Stimulated activated CD4-positive, alpha-beta T cell treated with anti-CD3 and anti-CD28 coated beads, Interleukin-2, amount 100 ng/mL, for 48 hours (primary cell): Measurements from ENCODE around the gene ESR1.
"Not testable (repeated sequence)": the region's sequence is repeated elsewhere in the genome, so short reads cannot be mapped to it uniquely, and the experiment has no call there.

Experiments used
- DNase-seq, 2 donors: peaks; one replicate each; pipeline ENCODE4 v3.0.0-alpha.2; 2020

Gene ESR1

DNA sequence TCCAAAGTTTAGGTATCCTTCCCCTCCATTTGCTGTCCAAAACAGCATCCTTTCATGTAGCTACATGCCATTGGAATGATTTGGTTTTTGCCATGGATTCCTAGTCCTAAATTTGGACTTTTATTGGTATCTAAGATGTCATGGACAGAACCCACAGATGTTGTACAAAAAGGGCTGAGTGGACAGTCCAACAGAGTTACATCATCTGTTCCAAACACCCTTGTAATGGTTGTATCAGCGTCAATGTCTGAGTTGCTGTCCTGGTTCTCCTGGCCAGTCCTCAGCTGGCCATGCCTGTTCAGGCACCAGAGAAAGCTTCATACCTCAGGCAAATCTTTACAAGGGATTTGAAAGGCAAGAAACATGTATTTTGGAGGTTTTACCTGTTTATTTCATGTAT is 191.3 kb downstream of the ESR1 start:
- no peak for DNase-seq

DNA sequence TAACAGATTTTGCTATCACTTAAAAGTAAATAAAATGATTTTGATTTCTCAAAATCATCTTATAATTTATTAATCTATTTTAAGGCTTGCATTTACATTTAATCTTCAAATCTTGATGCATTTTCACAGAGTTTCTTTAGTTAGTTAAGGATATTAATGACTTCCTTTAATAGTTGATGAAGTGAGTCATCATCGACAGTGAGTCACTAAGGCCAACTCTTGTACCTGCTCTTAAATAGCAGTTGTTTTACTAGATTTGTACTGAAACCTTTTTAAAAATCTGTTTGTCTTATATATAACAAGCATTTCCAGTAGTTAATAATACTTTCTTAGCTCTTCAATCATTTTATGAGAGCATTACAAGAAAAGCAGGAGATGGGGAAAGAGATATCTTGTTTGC is 191.7 kb downstream of the ESR1 start:
- DNase-seq, result no peak

DNA sequence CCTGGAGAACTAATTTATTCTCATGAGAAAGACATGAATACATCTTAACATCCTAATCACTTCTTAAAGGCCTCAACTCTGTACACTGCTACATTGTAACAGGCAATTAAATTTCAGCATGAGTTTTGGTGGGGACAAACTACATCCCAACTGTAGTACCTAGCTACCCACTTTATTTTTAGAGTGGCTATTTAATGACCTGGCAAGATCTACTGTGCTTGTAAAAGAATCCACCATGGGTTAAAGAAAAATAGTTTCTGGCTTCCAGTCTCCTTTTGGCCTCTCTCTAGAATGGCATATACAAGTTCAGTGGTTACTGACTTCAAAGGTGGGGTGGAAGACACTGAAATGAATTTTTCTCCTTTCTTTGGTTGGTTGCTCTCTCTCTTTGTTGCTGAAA is 193.9 kb downstream of the ESR1 start:
- DNase-seq, result no peak

DNA sequence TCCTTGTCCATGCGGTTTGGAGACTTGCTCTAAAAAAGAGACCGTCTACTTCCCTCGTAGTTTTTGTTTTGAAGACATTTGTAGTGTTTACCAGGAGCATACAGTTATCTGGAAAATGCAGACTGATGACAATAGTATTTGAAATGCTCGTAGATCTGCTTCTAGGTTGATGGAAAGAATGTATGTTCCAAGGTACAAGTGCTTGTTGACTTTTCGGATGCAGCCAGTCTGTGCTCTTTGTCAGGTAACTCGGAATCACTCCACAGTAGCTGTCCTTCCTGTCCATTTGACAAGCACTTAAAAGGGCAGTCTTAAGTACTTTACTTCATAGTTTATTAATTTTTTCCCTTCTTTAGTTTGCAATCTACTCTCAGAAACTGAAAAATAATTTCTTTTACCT is 194.8 kb downstream of the ESR1 start:
- DNase-seq, result no peak

DNA sequence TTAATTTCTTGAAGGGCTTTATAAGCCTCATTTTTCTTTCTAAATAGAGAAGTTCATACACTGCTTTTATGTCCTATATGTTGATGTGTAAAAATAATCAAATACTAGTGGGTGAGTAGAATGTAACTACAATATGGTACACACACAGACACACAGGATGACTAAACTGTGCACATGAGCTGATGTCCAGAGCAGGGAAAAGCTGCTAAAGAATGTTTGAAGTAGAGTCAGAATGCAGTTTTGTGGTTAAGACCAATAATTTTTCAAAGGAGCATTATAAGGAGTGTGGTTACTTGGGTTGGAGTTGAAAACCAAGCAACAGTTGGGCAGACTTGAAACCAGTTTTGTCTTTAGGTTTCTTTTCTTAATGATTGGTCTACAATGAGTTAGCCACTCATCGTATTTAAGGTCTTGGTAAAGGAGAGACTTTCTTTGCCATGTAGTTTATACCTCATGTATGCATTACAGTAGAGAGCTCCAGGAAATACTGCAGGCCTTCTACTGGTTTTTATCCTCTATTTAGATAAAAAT is 196.6 kb downstream of the ESR1 start:
- DNase-seq, result no peak

DNA sequence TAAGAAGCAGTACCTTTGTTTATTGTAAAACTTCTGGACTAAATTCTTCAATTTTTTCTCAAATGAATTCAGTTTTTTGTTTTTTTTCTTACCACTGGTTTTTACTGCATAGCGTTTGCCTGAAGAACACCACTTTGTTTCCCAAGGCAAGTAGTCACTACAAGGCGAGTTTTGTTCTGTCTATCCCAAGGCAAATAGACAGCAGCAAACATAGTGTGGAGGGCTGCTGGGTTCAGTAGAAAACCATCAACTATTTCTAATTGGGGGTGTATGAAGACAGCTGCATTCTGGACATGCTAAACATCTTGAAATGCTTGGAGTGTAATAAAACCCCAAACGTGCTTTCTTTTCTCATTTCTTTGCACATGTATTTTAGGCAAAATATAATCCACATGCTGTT is 197.4 kb downstream of the ESR1 start:
- DNase-seq, result no peak

DNA sequence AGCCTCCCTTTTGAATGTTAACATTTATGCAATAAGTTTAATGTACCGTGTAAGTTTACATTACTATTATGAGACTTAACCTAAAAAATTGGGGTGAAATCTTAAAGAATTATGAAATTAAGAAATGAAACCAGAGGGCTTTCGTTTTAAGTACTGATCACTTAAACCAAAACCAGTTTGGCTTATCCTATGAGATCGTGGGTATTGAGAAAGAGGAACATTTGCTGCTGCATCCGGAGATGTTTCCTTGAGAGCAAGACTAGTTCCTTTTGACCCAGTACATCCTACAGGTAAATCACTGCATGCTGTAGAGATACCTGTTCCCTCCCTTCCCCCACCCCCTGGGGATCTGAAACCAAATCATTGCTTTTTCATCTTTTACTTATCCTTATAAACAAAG is 201.3 kb downstream of the ESR1 start:
- DNase-seq, result no peak

DNA sequence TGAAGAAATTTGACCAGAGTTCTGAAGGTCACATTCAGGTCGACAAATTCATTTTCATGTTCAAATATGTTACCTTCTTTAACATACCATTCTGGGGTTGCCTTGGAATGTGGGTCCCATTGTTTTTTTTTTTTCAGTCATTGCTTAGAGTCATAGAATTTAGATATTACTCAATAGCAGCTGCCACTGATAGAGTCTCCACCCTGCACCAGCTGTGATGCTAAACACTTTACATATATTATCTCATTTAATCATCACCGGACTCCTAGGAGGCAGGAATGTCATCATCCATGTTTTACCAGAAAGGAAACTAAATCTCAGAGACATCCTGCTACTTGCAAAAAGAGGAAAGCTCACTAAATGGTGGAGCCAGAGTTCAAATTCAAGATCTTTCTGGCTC is 204.7 kb downstream of the ESR1 start:
- no peak for DNase-seq

DNA sequence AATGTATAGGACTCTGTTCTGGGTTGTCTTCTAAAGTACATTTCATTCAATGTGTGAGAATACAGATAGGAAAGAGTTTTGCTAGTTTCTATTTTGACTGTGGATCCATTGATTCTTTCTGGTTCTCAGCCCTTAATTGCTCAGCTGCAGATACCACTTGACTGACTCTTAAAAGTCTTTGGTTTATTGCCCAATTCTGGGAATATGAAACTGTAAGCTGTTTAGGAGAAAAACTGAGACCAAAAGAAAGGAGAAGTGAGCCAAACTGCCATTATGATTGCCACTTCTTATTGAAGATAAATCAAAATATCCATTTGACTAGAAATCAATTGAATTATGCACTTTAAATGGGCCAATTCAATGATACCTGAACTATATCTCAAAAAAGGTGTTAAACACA is 211.4 kb downstream of the ESR1 start:
- DNase-seq, result no peak

DNA sequence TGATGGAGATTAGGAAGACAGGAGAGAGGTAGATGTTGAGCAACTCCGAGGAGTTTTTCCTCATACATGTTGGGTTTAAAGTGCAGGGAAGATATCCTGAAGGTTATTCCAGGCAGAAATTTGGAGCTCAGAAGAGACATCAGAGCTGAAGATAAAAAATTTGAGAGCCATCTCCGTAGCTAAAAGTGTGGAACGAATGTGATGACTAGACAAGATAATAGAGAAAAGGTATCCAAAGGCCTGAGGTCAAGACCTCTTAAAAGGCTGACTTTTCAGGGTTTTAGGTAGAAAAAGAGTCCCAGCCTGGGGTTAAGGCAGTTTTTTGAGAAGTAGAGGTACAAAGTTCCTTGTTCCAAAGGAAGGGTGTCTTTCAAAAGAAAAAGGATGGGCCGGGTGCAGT is 214.8 kb downstream of the ESR1 start:
- DNase-seq, result no peak

DNA sequence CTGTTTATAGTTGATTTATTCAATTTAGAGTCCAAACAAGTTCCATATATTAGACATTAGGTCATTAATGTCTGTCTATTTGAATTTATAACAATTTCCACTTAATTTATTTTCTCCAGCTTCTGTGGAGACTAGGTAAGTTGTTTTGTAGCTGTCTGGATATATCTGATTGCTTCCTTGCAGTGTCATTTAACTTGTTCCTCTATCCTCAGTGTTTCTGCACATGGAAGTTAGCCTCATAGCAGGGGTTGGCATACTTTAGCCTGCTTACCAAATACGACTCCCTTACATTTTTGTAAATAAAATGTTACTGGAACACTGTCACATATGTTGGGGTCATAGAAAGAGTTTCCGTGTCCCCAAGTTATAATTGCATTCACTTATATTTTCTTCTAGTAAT is 216.1 kb downstream of the ESR1 start:
- no peak for DNase-seq

DNA sequence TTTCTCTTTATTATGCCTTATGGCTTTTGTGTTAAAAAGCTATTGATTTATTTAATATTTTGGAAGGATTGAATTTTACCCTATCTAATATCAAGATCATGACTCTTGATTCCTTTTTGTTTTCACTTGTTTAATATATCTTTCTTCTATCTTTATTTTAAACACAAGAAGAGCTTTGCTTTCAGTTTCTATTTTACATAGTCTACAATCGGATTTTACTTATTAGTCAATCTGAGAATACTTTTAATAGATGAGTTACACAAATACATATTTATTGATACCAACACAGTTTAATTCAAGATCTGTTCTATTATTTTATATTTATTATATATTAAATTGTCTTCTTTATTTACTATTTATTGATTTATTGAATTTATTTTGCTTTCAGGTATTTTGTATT is 218.8 kb downstream of the ESR1 start:
- no peak for DNase-seq

DNA sequence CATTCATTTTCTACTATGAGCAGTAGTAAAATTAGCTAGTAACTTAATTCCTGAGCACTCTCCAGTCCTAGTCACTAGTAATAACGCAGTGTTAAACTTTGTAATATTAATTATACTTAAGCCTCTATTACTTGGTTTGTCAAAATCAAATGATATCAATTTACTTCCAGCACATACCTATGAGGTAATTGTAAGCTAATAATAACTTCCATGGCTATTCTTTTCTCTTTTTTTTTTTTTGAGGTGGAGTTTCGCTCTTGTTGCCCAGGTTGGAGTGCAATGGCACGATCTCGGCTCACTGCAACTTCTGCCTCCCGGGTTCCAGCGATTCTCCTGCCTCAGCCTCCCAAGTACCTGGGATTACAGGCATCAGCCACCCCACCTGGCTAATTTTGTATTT is 219.3 kb downstream of the ESR1 start:
- not testable (repeated sequence) for DNase-seq

DNA sequence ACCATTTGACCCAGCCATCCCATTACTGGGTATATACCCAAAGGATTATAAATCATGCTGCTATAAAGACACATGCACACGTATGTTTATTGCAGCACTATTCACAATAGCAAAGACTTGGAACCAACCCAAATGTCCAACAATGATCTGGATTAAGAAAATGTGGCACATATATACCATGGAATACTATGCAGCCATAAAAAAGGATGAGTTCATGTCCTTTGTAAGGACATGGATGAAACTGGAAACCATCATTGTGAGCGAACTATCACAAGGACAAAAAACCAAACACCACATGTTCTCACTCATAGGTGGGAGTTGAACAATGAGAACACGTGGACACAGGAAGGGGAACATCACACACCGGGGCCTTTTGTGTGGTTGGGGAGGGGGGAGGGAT is 226.3 kb downstream of the ESR1 start:
- not testable (repeated sequence) for DNase-seq

DNA sequence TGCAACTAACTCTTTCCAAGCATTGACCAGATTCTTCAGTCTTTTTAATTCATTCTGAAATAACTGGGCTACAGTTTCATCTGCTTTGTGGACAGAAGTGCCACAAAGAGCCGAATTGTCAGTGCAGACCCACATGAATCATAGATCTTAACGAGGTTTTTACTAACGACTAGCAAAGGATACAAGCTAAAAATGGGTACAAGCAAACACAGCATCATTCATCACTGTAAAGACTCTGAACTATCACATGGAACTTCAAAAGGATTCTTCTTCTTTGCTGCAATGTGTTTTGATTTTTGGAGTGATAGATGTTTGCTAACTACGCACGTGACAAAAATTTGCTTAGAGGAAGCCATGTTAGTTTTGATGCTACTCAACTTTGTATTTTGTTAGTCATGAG is 227.1 kb downstream of the ESR1 start:
- DNase-seq, result no peak

DNA sequence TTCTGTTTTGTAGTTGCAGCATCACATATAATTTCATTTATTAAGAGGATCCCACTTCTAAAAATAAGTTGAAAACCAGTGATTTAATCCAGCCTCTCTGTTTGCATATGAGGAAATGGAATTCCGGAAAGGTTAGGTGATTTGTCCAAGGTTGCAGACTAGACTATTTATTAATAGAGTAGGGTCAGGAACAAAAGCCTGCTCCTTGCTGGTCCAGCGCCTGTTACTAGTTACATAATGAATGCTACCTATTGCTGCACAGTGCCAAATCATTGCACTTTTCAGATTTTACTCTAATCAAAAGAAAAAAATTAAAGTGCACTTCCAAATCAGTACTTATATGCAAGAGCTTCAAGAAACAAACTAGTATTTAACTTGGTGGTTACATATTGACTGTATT is 238.6 kb downstream of the ESR1 start:
- DNase-seq, result no peak

DNA sequence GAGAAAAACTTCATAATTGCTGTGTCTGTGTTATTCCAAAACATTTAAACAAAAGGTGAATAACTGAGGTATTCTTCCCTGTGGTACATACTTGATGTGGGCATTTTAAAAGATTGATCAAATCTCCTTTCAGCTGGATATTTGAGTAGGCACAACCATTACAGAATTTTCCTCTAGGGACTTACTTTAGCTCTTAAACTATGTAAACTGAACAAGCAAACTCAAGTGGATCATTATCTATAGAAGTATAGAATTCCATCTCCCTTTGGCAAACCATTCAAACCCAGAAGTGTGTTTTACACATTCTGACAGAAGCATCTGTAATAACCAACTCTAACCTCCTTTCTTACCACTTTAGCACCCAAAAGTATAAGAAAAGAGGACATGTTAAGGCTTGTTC is 241.4 kb downstream of the ESR1 start:
- no peak for DNase-seq

DNA sequence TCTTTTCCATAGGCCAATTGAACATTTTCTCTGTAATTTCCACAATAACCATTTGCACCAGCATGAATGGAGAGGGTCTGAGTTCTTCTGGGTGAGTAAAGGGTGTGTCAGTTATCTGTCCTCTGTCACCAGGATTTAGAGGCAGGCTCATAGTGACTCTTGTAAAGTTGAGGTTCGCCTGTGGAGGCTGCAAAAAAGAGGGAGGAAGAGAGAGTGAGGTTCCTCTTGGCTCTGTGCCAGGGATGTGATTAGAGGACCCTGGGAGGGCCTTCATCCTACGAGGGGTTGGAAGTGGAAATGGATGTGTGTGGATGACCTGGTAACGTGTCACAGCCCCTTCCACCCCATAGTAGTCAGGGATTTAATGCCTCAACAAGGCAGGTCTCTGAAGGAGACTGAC is 242.0 kb downstream of the ESR1 start:
- no peak for DNase-seq

DNA sequence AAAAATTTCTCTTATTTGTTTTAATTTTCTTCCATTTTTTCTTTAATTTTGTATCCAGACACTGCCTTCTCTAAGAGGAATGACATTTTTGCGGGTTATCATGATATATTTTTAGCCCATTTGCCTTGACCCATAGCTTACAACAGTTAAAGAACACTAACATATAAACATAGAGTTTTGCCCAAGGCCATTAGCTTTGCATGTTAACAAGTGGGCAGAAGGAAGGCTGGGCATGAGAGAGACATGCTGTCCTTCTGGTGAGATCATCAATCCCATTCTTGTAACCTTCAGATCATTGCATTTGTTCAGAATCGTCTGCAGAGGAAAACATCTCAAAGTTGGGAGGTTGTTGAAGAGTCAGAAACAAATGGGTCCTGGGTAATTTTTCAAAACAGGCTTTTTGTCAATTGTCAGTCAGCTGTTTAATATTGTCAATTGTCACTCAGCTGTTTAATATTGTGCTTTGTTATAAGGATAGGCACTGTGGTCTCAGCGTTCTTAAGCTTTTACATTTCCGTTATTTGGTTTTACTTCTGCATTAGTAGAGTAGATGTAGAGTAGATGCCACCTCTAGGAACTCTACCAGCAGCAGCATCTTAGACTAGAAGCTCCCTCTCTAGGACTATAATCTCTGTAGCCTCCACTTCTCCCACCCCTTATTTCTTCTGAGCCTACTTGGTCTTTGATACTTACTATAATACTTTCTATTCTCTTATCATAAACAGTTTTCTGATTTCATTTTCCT is 243.1 kb downstream of the ESR1 start:
- no peak for DNase-seq

DNA sequence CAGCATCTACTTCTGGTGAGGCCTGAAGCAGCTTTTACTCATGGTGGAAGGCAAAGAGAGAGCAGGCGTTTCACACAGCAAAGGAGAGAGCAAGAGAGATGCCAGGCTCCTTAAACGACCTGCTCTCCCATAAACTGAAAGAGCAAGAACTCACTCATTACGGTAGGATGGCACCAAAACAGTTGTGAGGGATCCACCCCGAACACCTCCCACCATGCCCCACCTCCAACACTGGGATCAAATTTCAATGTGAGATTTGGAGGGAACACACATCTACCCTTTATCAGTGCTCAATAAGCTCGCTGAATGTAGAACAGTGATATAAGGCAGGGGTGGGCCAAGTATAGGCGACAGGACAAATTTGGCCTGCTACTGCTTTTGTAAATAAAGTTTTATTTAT is 244.6 kb downstream of the ESR1 start:
- DNase-seq, result no peak

DNA sequence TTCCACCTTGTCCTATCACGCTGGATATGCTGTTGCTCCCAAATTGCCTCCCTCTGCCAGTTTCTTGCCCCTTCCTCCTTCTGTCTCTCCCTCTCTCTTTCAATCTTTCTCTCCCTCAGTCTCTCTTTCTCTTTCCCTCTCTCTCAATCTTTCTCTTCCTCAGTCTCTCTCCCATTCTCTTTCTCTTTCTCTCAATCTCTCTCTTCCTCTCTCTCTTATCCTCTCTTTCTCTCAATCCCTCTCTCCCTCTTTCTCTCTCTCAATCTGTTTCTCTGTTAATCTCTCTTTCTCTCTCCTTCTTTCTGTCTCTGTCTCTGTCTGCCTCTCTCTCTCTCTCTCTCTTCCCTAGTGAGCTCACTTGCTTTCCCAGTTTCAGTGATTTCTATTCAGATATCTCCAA is 245.8 kb downstream of the ESR1 start:
- no peak for DNase-seq

DNA sequence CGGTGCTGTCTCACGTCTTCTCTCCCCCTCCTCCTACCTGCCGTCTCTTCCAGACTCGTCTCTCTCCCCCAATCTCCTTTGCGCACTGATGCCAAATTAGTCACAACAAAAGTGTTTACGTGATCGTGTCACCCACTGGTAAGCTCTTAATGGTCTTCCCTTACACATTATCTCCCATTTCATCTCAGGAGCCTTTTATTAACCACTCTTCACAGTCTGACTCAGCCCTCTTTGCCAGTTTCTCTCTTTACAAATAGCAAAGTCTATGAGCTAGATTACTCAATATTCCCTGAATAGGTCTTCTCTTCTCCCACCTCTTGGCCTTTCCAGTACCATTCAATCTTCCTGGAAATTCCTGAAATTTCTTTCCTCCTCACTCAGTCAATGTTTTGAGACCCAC is 247.0 kb downstream of the ESR1 start:
- no peak for DNase-seq

DNA sequence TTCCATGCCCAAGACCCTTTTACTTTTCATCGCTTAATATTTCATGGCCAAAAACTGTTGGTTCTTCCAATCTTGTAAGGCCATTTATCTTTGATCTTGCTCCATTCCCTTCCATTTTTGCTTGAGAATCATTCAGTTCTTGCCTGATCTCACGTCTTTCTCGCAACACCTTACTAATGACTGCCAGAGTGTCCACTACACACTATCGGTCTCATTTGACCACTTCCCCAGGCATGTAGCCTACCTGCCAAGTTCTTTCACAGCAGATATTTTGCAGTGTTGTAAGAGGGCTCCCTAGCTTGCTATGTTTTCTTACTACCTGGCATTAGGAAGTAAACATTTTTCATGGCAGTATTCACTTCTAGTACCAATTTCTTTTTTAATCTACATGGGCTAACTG is 248.0 kb downstream of the ESR1 start:
- DNase-seq, result no peak

DNA sequence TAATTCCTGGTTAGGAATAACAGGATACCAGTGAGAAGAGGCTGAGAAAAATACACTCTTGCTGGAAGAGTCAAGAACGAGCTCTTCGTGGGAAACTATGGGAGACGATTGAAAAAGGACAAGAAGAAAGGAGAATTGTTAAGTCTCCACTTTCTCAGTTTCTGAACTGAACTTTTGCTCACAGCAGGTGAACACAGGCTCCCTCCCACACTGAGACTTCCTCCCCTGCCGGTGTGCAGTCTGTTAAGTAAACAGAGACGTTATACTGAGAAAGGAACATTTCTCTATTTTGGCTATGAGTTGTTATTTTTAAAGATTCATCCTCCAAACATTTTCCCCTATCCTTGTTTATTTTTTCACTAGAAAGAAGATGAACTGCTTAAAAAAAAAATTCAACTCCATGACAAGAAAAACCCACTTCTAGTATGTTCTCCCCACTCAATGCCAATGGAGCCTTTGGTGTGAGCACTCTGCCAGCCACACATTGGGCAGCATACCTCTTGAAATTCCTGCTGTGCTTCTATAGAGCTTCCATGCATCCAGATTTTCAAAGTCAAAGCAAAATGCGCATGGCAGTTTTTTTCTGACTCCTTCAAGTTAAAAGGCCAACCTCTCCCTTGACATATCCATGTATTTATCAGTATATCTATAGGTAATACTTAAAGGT is 250.5 kb downstream of the ESR1 start:
- no peak for DNase-seq

DNA sequence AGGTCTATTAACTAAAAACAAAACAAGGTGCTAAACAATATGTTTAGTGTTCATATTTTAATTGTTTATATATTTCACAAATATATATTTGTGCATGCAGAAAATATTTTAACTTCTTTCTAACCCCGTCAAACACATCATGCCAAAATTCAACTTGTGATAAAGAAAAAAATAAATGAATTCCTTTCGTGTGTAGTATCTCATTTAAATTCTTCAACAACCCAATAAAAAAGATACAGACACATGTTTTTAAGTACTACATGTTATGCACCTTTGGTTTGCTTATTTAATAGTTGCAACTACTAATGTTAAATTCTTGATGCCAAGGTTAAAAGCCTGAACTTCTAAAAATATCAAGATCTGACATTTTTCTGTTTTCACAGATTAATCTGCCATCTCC is 252.4 kb downstream of the ESR1 start:
- DNase-seq, result no peak
